Effector memory CD4-positive, alpha-beta T cell (primary cell): Measurements from ENCODE around the gene NUTM2G.
"Not testable (repeated sequence)": the region's sequence is repeated elsewhere in the genome, so short reads cannot be mapped to it uniquely, and the experiment has no call there.

ENCODE experiments used
- DNase-seq, 3 donors: peaks; one replicate each; pipeline ENCODE4 v3.0.0-alpha.2; 2020
- H3K27ac ChIP-seq: 2 replicates; pipeline ENCODE4 v1.7.0; 2013; ENCODE audit warnings: mild to moderate bottlenecking, low read length, moderate library complexity; ENCODE audit not compliant: insufficient read depth, poor library complexity, severe bottlenecking
- H3K27me3 ChIP-seq: replicated peaks from 2 replicates; pipeline ENCODE4 v1.7.0; 2013; ENCODE audit warnings: mild to moderate bottlenecking, low read length; ENCODE audit not compliant: insufficient read depth, control insufficient read depth, poor library complexity, severe bottlenecking
- H3K36me3 ChIP-seq: 2 replicates; pipeline ENCODE4 v1.7.0; 2013; ENCODE audit warnings: mild to moderate bottlenecking, low read length, moderate library complexity; ENCODE audit not compliant: control insufficient read depth, insufficient read depth
- H3K4me1 ChIP-seq: 2 replicates; pipeline ENCODE4 v1.7.0; 2013; ENCODE audit warnings: low read length, mild to moderate bottlenecking; ENCODE audit not compliant: control insufficient read depth, insufficient read depth, poor library complexity, severe bottlenecking
- H3K4me3 ChIP-seq: 2 replicates; pipeline ENCODE4 v1.7.0; 2013; ENCODE audit warnings: low read length, low read depth, mild to moderate bottlenecking; ENCODE audit not compliant: insufficient read depth, poor library complexity, severe bottlenecking
- H3K9me3 ChIP-seq: 2 replicates; pipeline ENCODE4 v1.7.0; 2013; ENCODE audit warnings: mild to moderate bottlenecking, low read length, moderate library complexity; ENCODE audit not compliant: control insufficient read depth

Gene NUTM2G

GRCh38 chr9:96940982-96941381 is 12.3 kb downstream of the NUTM2G start:
- not testable (repeated sequence) for H3K36me3 ChIP-seq, H3K9me3 ChIP-seq, H3K27me3 ChIP-seq, H3K27ac ChIP-seq, H3K4me1 ChIP-seq, DNase-seq, H3K4me3 ChIP-seq

DNA sequence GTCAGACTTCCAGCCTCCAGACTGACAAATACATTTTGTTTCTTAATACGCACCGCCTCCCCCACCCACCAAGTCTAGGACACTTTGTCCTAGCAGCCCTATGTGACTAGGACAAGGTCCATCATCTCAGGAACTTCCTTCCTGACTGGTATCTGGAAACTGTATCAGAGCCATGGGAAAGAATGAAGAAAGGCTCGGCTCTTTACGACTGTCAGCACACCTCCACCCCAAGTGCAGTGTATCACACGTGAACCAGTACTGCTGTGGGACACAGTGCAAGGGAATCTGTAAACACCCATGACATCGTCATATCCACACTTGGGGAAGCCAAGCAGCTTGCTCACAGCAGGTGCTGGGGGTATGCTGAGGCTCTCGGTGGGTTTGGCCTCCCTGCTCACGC is 13.0 kb downstream of the NUTM2G start:
- H3K36me3 ChIP-seq, H3K4me3 ChIP-seq, H3K27ac ChIP-seq, H3K27me3 ChIP-seq, DNase-seq, H3K4me1 ChIP-seq, H3K9me3 ChIP-seq: not testable (repeated sequence)

DNA sequence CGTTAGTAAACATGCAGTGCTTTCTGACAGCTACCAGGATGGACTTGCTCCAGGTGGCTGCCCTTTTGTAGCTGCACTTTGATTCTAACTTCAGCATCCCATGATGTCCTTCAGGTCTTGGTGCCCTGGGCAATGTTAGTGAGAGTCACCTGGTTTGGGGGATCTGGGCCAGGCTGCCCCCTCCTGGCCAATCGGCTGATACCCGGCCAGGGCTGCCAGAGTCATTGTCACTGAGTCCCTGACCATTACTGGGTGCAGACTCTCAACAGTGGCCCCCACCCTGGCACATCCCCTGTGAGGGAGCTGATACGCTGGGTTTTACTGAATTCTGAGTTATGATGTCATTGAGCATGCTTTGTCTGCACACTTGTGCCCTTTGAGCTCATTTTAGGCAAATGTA is 13.5 kb downstream of the NUTM2G start:
- not testable (repeated sequence) for H3K27me3 ChIP-seq, H3K4me1 ChIP-seq, H3K9me3 ChIP-seq, DNase-seq, H3K27ac ChIP-seq, H3K36me3 ChIP-seq, H3K4me3 ChIP-seq

DNA sequence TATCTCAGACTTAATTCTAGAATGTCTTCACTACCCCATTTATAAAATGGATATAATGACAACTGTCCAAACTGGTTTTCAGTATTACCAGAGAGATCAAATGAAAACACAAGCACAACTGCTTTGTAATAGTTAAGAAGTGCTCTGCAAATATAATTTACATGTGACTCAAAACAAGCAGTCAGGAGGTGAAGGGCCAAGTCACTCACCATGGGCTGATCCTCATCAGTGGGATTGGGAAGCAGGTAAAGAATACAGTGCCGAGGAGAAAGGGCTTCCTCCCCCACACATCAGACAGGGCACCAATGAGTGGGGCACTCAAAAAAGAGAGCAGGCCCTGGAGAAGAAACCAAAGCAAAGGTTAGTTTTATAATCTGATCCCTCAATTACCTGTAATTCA is 20.7 kb downstream of the NUTM2G start:
- not testable (repeated sequence) for H3K4me3 ChIP-seq, H3K9me3 ChIP-seq, H3K27me3 ChIP-seq, H3K27ac ChIP-seq, DNase-seq, H3K4me1 ChIP-seq, H3K36me3 ChIP-seq

GRCh38 chr9:96950539-96950938 is 21.9 kb downstream of the NUTM2G start:
- H3K4me3 ChIP-seq, DNase-seq, H3K27me3 ChIP-seq, H3K4me1 ChIP-seq, H3K9me3 ChIP-seq, H3K27ac ChIP-seq, H3K36me3 ChIP-seq: not testable (repeated sequence)

GRCh38 chr9:96967591-96967990 is 38.9 kb downstream of the NUTM2G start:
- not testable (repeated sequence) for H3K9me3 ChIP-seq, DNase-seq, H3K4me1 ChIP-seq, H3K27ac ChIP-seq, H3K4me3 ChIP-seq, H3K36me3 ChIP-seq, H3K27me3 ChIP-seq

DNA sequence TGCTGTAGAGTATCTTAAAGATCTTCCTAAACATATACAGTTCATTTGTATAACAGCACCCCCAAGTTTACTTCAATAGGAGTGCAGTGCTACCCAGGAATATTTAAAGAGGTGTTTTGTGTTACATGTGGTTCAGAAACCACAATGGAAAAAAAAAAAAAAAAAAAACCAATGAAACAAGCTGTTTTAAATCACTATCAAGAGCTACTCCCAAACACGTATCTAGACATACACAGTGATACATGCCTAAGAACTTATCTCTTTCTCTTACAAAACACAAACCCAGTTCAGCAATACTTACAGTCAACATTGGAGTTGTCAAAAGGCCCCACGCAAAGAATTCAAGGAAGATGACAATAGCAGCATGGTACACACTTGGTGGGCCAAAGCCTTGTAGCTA is 43.9 kb downstream of the NUTM2G start:
- H3K4me3 ChIP-seq, H3K4me1 ChIP-seq, H3K9me3 ChIP-seq, H3K27ac ChIP-seq, H3K36me3 ChIP-seq, H3K27me3 ChIP-seq, DNase-seq: not testable (repeated sequence)

- H3K27ac ChIP-seq, H3K27me3 ChIP-seq, DNase-seq, H3K9me3 ChIP-seq, H3K4me3 ChIP-seq, H3K4me1 ChIP-seq, H3K36me3 ChIP-seq: not testable (repeated sequence)
Measured at GRCh38 chr9:96974037-96974436, 45.4 kb downstream of the NUTM2G start.

- H3K4me3 ChIP-seq, DNase-seq, H3K36me3 ChIP-seq, H3K4me1 ChIP-seq, H3K9me3 ChIP-seq, H3K27ac ChIP-seq, H3K27me3 ChIP-seq: not testable (repeated sequence)
Measured at GRCh38 chr9:96983496-96984122, 55.0 kb downstream of the NUTM2G start.

DNA sequence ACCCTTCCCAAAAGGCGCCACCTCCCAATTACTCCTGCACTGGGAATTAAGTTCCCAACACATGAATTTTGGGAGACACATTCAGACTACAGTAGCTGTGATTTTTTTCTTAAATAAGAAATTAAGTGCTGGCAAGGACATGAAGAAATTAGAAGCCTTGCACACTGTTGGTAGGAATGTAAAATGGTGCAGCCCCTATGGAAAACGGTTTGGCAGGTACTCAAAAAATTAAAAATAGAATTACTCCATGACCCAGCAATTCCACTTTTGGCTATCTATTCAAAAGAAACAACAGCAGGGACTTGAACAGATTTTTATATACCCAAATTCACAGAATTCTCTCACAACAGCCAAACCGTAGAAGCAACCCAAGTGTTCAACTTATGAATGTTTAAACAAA is 55.5 kb downstream of the NUTM2G start:
- H3K4me1 ChIP-seq, H3K4me3 ChIP-seq, DNase-seq, H3K27ac ChIP-seq, H3K9me3 ChIP-seq, H3K36me3 ChIP-seq, H3K27me3 ChIP-seq: not testable (repeated sequence)

DNA sequence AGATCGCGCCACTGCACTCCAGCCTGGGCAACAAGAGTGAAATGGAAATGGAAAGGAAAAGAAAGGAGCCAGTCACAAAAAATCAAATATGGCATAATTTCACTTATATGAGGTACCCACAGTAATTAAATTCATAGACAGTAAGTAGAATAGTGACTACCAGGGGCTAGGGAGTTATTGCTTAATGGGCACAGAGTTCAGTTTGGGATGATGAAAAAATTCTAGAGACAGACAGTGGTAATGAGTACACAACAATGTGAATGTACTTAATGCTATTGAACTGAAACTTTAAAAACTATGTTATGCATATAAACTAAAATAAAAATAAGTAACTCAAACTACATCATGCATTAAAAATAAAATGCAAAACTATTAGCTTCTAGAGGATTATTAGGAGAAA is 56.2 kb downstream of the NUTM2G start:
- H3K9me3 ChIP-seq, DNase-seq, H3K36me3 ChIP-seq, H3K27ac ChIP-seq, H3K4me1 ChIP-seq, H3K27me3 ChIP-seq, H3K4me3 ChIP-seq: not testable (repeated sequence)
